WTC11 (cell line): ENCODE results near the gene AP4S1. TPM values are rescaled to one million over a fixed set of nuclear protein-coding genes. Genes with fewer than 3 reads are reported as not detected.

Source experiments
- ATAC-seq: fragments of 200-7000 bp; cut with Tn5 transposase; 2 replicates; pipeline ENCODE4 v1.10.0; 2021; ENCODE audit warnings: mild to moderate bottlenecking, moderate library complexity
- CTCF ChIA-PET: fragments of 300-600 bp; sonication (Branson Sonifier 250); formaldehyde crosslinking; loops from one replicate; lab custom pipeline; 2021; ENCODE audit warnings: antibody characterized with exemption; lab: Charles Lee
- POLR2A ChIA-PET: fragments of 350-600 bp; sonication (Branson Sonifier 250); formaldehyde crosslinking; loops from one replicate; lab custom pipeline; 2021; ENCODE audit warnings: antibody characterized with exemption; lab: Charles Lee
- DNase-seq: peaks from one replicate; pipeline ENCODE4 v3.0.0; 2021; ENCODE audit warnings: low spot score
- H3K27ac Mint-ChIP-seq: 2 replicates; pipeline ENCODE4 v1.8.0; 2021; ENCODE audit warnings: mixed read lengths
- H3K27me3 Mint-ChIP-seq: 2 replicates; pipeline ENCODE4 v1.8.0; 2021; ENCODE audit warnings: low read depth, mild to moderate bottlenecking, moderate library complexity, mixed read lengths
- H3K36me3 Mint-ChIP-seq: 2 replicates; pipeline ENCODE4 v1.8.0; 2021; ENCODE audit warnings: mixed read lengths
- H3K4me1 Mint-ChIP-seq: 2 replicates; pipeline ENCODE4 v1.8.0; 2022; ENCODE audit warnings: mixed read lengths
- H3K4me3 Mint-ChIP-seq: 2 replicates; pipeline ENCODE4 v1.8.0; 2021; ENCODE audit warnings: mild to moderate bottlenecking, moderate library complexity, mixed read lengths
- H3K9me3 Mint-ChIP-seq: 2 replicates; pipeline ENCODE4 v1.8.0; 2021; ENCODE audit warnings: mixed read lengths
- CBFB ChIP-seq: sonication (generic); formaldehyde crosslinking; IDR thresholded peaks from 2 replicates; pipeline ENCODE4 v1.8.1; 2022; ENCODE audit warnings: mild to moderate bottlenecking, low read depth, missing genetic modification reagents
- ELF4 ChIP-seq: sonication (generic); formaldehyde crosslinking; IDR thresholded peaks from 2 replicates; pipeline ENCODE4 v1.8.1; 2022; ENCODE audit warnings: low read depth, mild to moderate bottlenecking, moderate library complexity, missing genetic modification reagents
- FOXJ3 ChIP-seq: sonication (generic); formaldehyde crosslinking; IDR thresholded peaks from 2 replicates; pipeline ENCODE4 v1.9.0; 2021; ENCODE audit warnings: missing genetic modification reagents, mild to moderate bottlenecking, borderline replicate concordance
- IRF1 ChIP-seq: sonication (generic); formaldehyde crosslinking; IDR thresholded peaks from 2 replicates; pipeline ENCODE4 v1.8.0; 2023; ENCODE audit warnings: missing genetic modification reagents
- MYBL2 ChIP-seq: sonication (generic); formaldehyde crosslinking; IDR thresholded peaks from 2 replicates; pipeline ENCODE4 v1.8.1; 2023; ENCODE audit warnings: mild to moderate bottlenecking, moderate library complexity, missing genetic modification reagents
- NFATC4 ChIP-seq: fragments of 250-450 bp; sonication (Bioruptor Pico); IDR thresholded peaks from 2 replicates; pipeline ENCODE4 v1.9.0; 2021; ENCODE audit warnings: mild to moderate bottlenecking
- NR3C1 ChIP-seq: sonication (generic); formaldehyde crosslinking; conservative IDR thresholded peaks from 2 replicates; pipeline ENCODE4 v1.8.1; 2023; ENCODE audit warnings: low read depth, mild to moderate bottlenecking, missing genetic modification reagents
- PRRX2 ChIP-seq: fragments of 250-450 bp; sonication (Bioruptor Pico); IDR thresholded peaks from 2 replicates; pipeline ENCODE4 v1.8.0; 2021; ENCODE audit warnings: mild to moderate bottlenecking
- RORB ChIP-seq: fragments of 250-450 bp; sonication (Bioruptor Pico); IDR thresholded peaks from 2 replicates; pipeline ENCODE4 v1.9.0; 2021; ENCODE audit warnings: mild to moderate bottlenecking
- STAT6 ChIP-seq: sonication (generic); formaldehyde crosslinking; conservative IDR thresholded peaks from 2 replicates; pipeline ENCODE4 v1.8.1; 2023; ENCODE audit warnings: mild to moderate bottlenecking, low read depth, missing genetic modification reagents, moderate library complexity
- TCF7 ChIP-seq: sonication (generic); formaldehyde crosslinking; IDR thresholded peaks from 2 replicates; pipeline ENCODE4 v1.8.0; 2022; ENCODE audit warnings: mild to moderate bottlenecking, low read depth, missing genetic modification reagents, moderate library complexity
- TEAD1 ChIP-seq: sonication (generic); formaldehyde crosslinking; IDR thresholded peaks from 2 replicates; pipeline ENCODE4 v1.8.0; 2022; ENCODE audit warnings: mild to moderate bottlenecking, missing genetic modification reagents
- TEAD4 ChIP-seq: sonication (generic); formaldehyde crosslinking; IDR thresholded peaks from 2 replicates; pipeline ENCODE4 v1.8.0; 2022; ENCODE audit warnings: mild to moderate bottlenecking, missing genetic modification reagents
- ZMAT4 ChIP-seq: fragments of 250-450 bp; sonication (Bioruptor Pico); IDR thresholded peaks from 2 replicates; pipeline ENCODE4 v1.9.0; 2021; ENCODE audit warnings: mild to moderate bottlenecking
- ZNF219 ChIP-seq: sonication (generic); formaldehyde crosslinking; IDR thresholded peaks from 2 replicates; pipeline ENCODE4 v1.8.0; 2023; ENCODE audit warnings: missing genetic modification reagents, mild to moderate bottlenecking, borderline replicate concordance
- ZNF281 ChIP-seq: sonication (generic); formaldehyde crosslinking; IDR thresholded peaks from 2 replicates; pipeline ENCODE4 v1.8.0; 2023; ENCODE audit warnings: mild to moderate bottlenecking, missing genetic modification reagents
- ZNF423 ChIP-seq: fragments of 250-450 bp; sonication (Bioruptor Pico); IDR thresholded peaks from 2 replicates; pipeline ENCODE4 v2.1.2; 2022; ENCODE audit warnings: mild to moderate bottlenecking, moderate library complexity
- total RNA-seq: library from RNA; stranded (reverse); gene quantifications from 3 replicates; pipeline ENCODE4 v1.2.3, GENCODE V29; 2021
- TF ChIP-seq, protein P1 (sequence below): sonication (generic); formaldehyde crosslinking; IDR thresholded peaks from 2 replicates; pipeline ENCODE4 v1.8.1; 2023; ENCODE audit warnings: mild to moderate bottlenecking, missing genetic modification reagents
- TF ChIP-seq, protein P2 (sequence below): fragments of 200-600 bp; IDR thresholded peaks from 2 replicates; pipeline ENCODE4 v1.8.0; 2022; ENCODE audit warnings: antibody characterized with exemption

Gene AP4S1
- total RNA-seq, 1 experiment from 2014 or later, result 7.0 TPM

DNA sequence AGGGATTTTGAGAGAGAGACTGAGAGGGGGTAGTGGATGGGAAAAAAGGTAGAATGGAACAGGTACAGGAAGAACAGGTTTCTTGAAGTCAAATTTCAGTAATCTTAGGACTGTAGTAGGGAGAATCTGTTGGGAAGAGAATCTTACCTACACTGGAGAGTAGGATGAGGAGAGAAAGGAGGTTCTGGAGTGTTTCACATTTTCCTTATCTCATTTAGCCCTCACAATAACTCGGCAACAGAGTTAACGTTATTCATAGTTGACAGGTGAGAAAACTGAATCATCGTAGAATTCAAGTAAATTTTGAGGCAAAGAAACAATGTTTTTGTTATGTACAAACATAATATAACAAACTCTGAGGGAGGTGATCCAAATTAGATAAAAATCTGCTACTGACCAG, 17.9 kb downstream of the AP4S1 start:
- no peak for ATAC-seq
- peaks cover 19% of the 10 kb centered on the region for H3K4me1 Mint-ChIP-seq
- 0 out of 2 replicates have a peak, but pooled peaks cover 3% of the 10 kb centered on the region for H3K36me3 Mint-ChIP-seq

More for the DNA sequence above, 17.9 kb downstream of the AP4S1 start:
- Mint-ChIP-seq H3K9me3 (peaks cover 3% of the 10 kb centered on the region; the same call in 1 of the 2 replicates), H3K4me3 (no peak overlapping the region), H3K27me3 (no peaks in the 10 kb centered on the region), H3K27ac (peak overlapping the region; percentile 55; the same call in 1 of the 2 replicates)
- TF ChIP-seq ZNF281 (CRISPR knock-in tag), result no peak
- TF ChIP-seq MYBL2 (CRISPR knock-in tag), result no peak
- no peak for TF ChIP-seq ZNF423 (CRISPR knock-in tag)
- TF ChIP-seq ELF4 (CRISPR knock-in tag), result no peak
- TF ChIP-seq RORB (CRISPR knock-in tag), result no peak
- TF ChIP-seq STAT6 (CRISPR knock-in tag), result no peak
- no peak for TF ChIP-seq TCF7 (CRISPR knock-in tag)
- TF ChIP-seq NR3C1, result no peak
- no peak for TF ChIP-seq FOXJ3 (CRISPR knock-in tag)
- no peak for TF ChIP-seq ZNF219
- TF ChIP-seq, protein P1, sequence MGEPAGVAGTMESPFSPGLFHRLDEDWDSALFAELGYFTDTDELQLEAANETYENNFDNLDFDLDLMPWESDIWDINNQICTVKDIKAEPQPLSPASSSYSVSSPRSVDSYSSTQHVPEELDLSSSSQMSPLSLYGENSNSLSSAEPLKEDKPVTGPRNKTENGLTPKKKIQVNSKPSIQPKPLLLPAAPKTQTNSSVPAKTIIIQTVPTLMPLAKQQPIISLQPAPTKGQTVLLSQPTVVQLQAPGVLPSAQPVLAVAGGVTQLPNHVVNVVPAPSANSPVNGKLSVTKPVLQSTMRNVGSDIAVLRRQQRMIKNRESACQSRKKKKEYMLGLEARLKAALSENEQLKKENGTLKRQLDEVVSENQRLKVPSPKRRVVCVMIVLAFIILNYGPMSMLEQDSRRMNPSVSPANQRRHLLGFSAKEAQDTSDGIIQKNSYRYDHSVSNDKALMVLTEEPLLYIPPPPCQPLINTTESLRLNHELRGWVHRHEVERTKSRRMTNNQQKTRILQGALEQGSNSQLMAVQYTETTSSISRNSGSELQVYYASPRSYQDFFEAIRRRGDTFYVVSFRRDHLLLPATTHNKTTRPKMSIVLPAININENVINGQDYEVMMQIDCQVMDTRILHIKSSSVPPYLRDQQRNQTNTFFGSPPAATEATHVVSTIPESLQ (CRISPR knock-in tag), result no peak
- TF ChIP-seq PRRX2 (CRISPR knock-in tag), result no peak
- TF ChIP-seq, protein P2, sequence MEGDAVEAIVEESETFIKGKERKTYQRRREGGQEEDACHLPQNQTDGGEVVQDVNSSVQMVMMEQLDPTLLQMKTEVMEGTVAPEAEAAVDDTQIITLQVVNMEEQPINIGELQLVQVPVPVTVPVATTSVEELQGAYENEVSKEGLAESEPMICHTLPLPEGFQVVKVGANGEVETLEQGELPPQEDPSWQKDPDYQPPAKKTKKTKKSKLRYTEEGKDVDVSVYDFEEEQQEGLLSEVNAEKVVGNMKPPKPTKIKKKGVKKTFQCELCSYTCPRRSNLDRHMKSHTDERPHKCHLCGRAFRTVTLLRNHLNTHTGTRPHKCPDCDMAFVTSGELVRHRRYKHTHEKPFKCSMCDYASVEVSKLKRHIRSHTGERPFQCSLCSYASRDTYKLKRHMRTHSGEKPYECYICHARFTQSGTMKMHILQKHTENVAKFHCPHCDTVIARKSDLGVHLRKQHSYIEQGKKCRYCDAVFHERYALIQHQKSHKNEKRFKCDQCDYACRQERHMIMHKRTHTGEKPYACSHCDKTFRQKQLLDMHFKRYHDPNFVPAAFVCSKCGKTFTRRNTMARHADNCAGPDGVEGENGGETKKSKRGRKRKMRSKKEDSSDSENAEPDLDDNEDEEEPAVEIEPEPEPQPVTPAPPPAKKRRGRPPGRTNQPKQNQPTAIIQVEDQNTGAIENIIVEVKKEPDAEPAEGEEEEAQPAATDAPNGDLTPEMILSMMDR, result no peak
- TF ChIP-seq TEAD1 (CRISPR knock-in tag), result no peak
- TF ChIP-seq ZMAT4 (CRISPR knock-in tag), result no peak
- no peak for TF ChIP-seq IRF1 (CRISPR knock-in tag)
- no peak for TF ChIP-seq NFATC4 (CRISPR knock-in tag)
- no peak for TF ChIP-seq TEAD4 (CRISPR knock-in tag)
- TF ChIP-seq CBFB (CRISPR knock-in tag), result no peak
- ChIA-PET POLR2A (interaction anchor here (0.6 kb wide), 1 partner anchor 17 kb away, joined by 3 read pairs; the partner anchor contains the start of gene STRN3), CTCF (no interaction called here)
- DNase-seq, result no peak
